BE2C (cell line): ENCODE results near the gene GTPBP6.

ENCODE experiments used
- DNase-seq: peaks from one replicate; pipeline ENCODE4 v3.0.0-alpha.2; 2020
- H3K27me3 ChIP-seq: fragments of 250-450 bp; sonication (Bioruptor Pico); 2 replicates; pipeline ENCODE4 v1.5.1; 2020; ENCODE audit warnings: mild to moderate bottlenecking
- H3K36me3 ChIP-seq: fragments of 250-450 bp; sonication (Bioruptor Pico); 2 replicates; pipeline ENCODE4 v1.5.1; 2020; ENCODE audit warnings: mild to moderate bottlenecking
- H3K4me1 ChIP-seq: fragments of 250-450 bp; sonication (Bioruptor Pico); 2 replicates; pipeline ENCODE4 v1.5.1; 2020
- H3K4me3 ChIP-seq: 2 replicates; pipeline ENCODE4 v1.5.1; 2011; ENCODE audit warnings: low read depth, low read length
- H3K9me3 ChIP-seq: fragments of 250-450 bp; sonication (Bioruptor Pico); 2 replicates; pipeline ENCODE4 v1.5.1; 2020
- CTCF ChIP-seq: IDR thresholded peaks from 2 replicates; pipeline ENCODE4 v1.5.1; 2012; ENCODE audit warnings: mild to moderate bottlenecking, low read depth, low read length

Gene GTPBP6

GRCh38 chrX:320126-320783 is 1.7 kb upstream of the GTPBP6 start:
- Histone ChIP-seq H3K27me3 (no peaks in the 10 kb centered on the region), H3K4me3 (peak overlapping the region; percentile 72), H3K36me3 (peaks cover 6% of the 10 kb centered on the region), H3K9me3 (no peaks in the 10 kb centered on the region), H3K4me1 (no peaks in the 10 kb centered on the region)
- DNase-seq = no peak
- TF ChIP-seq CTCF = no peak

GRCh38 chrX:319579-320125 is 1.1 kb upstream of the GTPBP6 start:
- no peak for DNase-seq
- Histone ChIP-seq H3K4me1 (no peaks in the 10 kb centered on the region), H3K36me3 (peaks cover 12% of the 10 kb centered on the region), H3K9me3 (no peaks in the 10 kb centered on the region), H3K27me3 (no peaks in the 10 kb centered on the region), H3K4me3 (peak overlapping the region; percentile 72)
- no peak for TF ChIP-seq CTCF

- H3K4me3 ChIP-seq = peak overlapping the region; percentile 59
- TF ChIP-seq CTCF = no peak
- no peaks in the 10 kb centered on the region for H3K27me3 ChIP-seq
- no peaks in the 10 kb centered on the region for H3K4me1 ChIP-seq
- peaks cover 12% of the 10 kb centered on the region for H3K36me3 ChIP-seq
- peak; percentile 96 for DNase-seq
- H3K9me3 ChIP-seq = no peaks in the 10 kb centered on the region
Observed at GRCh38 chrX:318068-318738, 393 bp downstream of the GTPBP6 start.

GRCh38 chrX:317424-318067 is 1.1 kb downstream of the GTPBP6 start:
- H3K4me1 ChIP-seq = no peaks in the 10 kb centered on the region
- TF ChIP-seq CTCF = no peak
- no peaks in the 10 kb centered on the region for H3K27me3 ChIP-seq
- H3K4me3 ChIP-seq = no peak overlapping the region
- DNase-seq = no peak
- H3K36me3 ChIP-seq = peaks cover 12% of the 10 kb centered on the region
- H3K9me3 ChIP-seq = no peaks in the 10 kb centered on the region

- H3K9me3 ChIP-seq = no peaks in the 10 kb centered on the region
- H3K36me3 ChIP-seq = peaks cover 12% of the 10 kb centered on the region
- no peaks in the 10 kb centered on the region for H3K4me1 ChIP-seq
- no peak for DNase-seq
- no peaks in the 10 kb centered on the region for H3K27me3 ChIP-seq
- TF ChIP-seq CTCF = no peak
- no peak overlapping the region for H3K4me3 ChIP-seq
Observed at GRCh38 chrX:316351-317325, 2.0 kb downstream of the GTPBP6 start.
